H1 (cell line): Measurements from ENCODE around the gene MASP1. TPM values are rescaled to one million over a fixed set of nuclear protein-coding genes. Genes with fewer than 3 reads are reported as not detected.
A peak's percentile ranks its signal among the peaks of the same experiment; 100 is the strongest.

ENCODE experiments used
- CTCF ChIA-PET: fragments of 300-600 bp; sonication (Branson Sonifier 250); formaldehyde crosslinking; loops from one replicate; lab custom pipeline; 2021; ENCODE audit not compliant: partially characterized antibody; lab: Charles Lee
- POLR2A ChIA-PET: fragments of 300-600 bp; sonication (Branson Sonifier 250); formaldehyde crosslinking; loops from one replicate; lab custom pipeline; 2021; ENCODE audit warnings: inconsistent platforms; ENCODE audit not compliant: partially characterized antibody; lab: Charles Lee
- DNase-seq, 2 experiments: peaks; one replicate each; pipeline versions ENCODE4 v3.0.0 to v3.0.0-alpha.2; 2010 to 2022; ENCODE audit warnings: low spot score in 2 of 2, low read depth in 1 of 2, mixed read lengths in 1 of 2
- FAIRE-seq: peaks from 2 replicates; lab custom pipeline; 2011; peaks lifted over from hg19 to GRCh38; lab: Jason Lieb, UNC
- H2AFZ ChIP-seq: 2 replicates; pipeline ENCODE4 v1.8.1; 2012; ENCODE audit warnings: low read length, inconsistent platforms
- H2AK5ac ChIP-seq: 2 replicates; pipeline ENCODE4 v1.6.1; 2013; ENCODE audit warnings: low read depth, low read length
- H2BK120ac ChIP-seq: replicated peaks from 2 replicates; pipeline ENCODE3; 2013; ENCODE audit warnings: low read depth, low read length, inconsistent platforms
- H2BK12ac ChIP-seq: 2 replicates; pipeline ENCODE4 v1.6.1; 2013; ENCODE audit warnings: low read depth, low read length
- H2BK15ac ChIP-seq: 2 replicates; pipeline ENCODE4 v1.6.1; 2013; ENCODE audit warnings: low read length
- H2BK20ac ChIP-seq: 2 replicates; pipeline ENCODE4 v1.6.1; 2013; ENCODE audit warnings: low read length
- H2BK5ac ChIP-seq: 2 replicates; pipeline ENCODE4 v1.6.1; 2013; ENCODE audit warnings: low read depth, low read length
- H3K14ac ChIP-seq: 2 replicates; pipeline ENCODE4 v1.6.1; 2013; ENCODE audit warnings: inconsistent platforms; ENCODE audit not compliant: insufficient read length
- H3K18ac ChIP-seq: 2 replicates; pipeline ENCODE4 v1.6.1; 2013; ENCODE audit warnings: low read length; ENCODE audit errors: extremely low read depth
- H3K23ac ChIP-seq: 2 replicates; pipeline ENCODE4 v1.6.1; 2013; ENCODE audit warnings: inconsistent platforms; ENCODE audit not compliant: insufficient read length
- H3K23me2 ChIP-seq: 2 replicates; pipeline ENCODE4 v1.6.1; 2013; ENCODE audit warnings: low read depth, low read length
- H3K27ac ChIP-seq: 2 replicates; pipeline ENCODE4 v1.6.1; 2011; ENCODE audit warnings: low read depth, low read length, inconsistent platforms
- H3K27me3 ChIP-seq, 4 experiments: replicated peaks in 1 of 4; 1 replicate in 1 of 4; 2 replicates in 3 of 4; pipeline versions ENCODE4 v1.6.1 to v1.8.1; 2011 to 2013; ENCODE audit warnings: low read length in 3 of 4, mild to moderate bottlenecking in 3 of 4, inconsistent platforms in 2 of 4, mixed read lengths in 2 of 4, moderate library complexity in 1 of 4; ENCODE audit not compliant: control insufficient read depth in 3 of 4, insufficient read depth in 3 of 4; ENCODE audit errors: extremely low read depth in 1 of 4
- H3K36me3 ChIP-seq, 4 experiments: 2 replicates each; pipeline versions ENCODE4 v1.6.1 to v1.8.1; 2011 to 2013; ENCODE audit warnings: mild to moderate bottlenecking in 4 of 4, low read length in 3 of 4, moderate library complexity in 2 of 4, control low read depth in 1 of 4, inconsistent platforms in 1 of 4; ENCODE audit not compliant: insufficient read depth in 4 of 4, control insufficient read depth in 2 of 4
- H3K4ac ChIP-seq: replicated peaks from 2 replicates; pipeline ENCODE3; 2013; ENCODE audit warnings: low read length, low read depth, mixed read lengths, inconsistent platforms; ENCODE audit not compliant: insufficient read length
- H3K4me1 ChIP-seq, 4 experiments: replicated peaks in 1 of 4; 1 replicate in 1 of 4; 2 replicates in 3 of 4; pipeline versions ENCODE4 v1.6.1 to v1.8.1; 2011 to 2013; ENCODE audit warnings: low read length in 3 of 4, inconsistent platforms in 2 of 4, mixed read lengths in 1 of 4; ENCODE audit not compliant: insufficient read depth in 4 of 4, control insufficient read depth in 3 of 4
- H3K4me2 ChIP-seq, 2 experiments: 2 replicates each; pipeline versions ENCODE4 v1.6.1 to v1.8.1; 2011 to 2013; ENCODE audit warnings: low read depth in 2 of 2, low read length in 2 of 2, control low read depth in 1 of 2, inconsistent platforms in 1 of 2, mild to moderate bottlenecking in 1 of 2; ENCODE audit not compliant: insufficient read depth in 1 of 2
- H3K4me3 ChIP-seq, 4 experiments: fragments of 200-600, 300-600 bp in 1 of 4; sonication (generic), shearing (Covaris generic), sonication (Bioruptor Twin) in 1 of 4; 2 replicates each; pipeline versions ENCODE4 v1.5.1 to v1.8.1; 2011 to 2016; ENCODE audit warnings: low read length in 4 of 4, low read depth in 3 of 4, control low read depth in 2 of 4, inconsistent platforms in 2 of 4, mild to moderate bottlenecking in 2 of 4, mixed read lengths in 1 of 4, moderate library complexity in 1 of 4; ENCODE audit not compliant: insufficient read depth in 2 of 4; ENCODE audit errors: extremely low read depth in 1 of 4
- H3K56ac ChIP-seq: replicated peaks from 2 replicates; pipeline ENCODE3; 2013; ENCODE audit warnings: low read depth, mild to moderate bottlenecking, mixed read lengths, low read length, inconsistent platforms; ENCODE audit not compliant: insufficient read length
- H3K79me1 ChIP-seq: 2 replicates; pipeline ENCODE4 v1.6.1; 2013; ENCODE audit warnings: low read depth, low read length, control low read depth
- H3K79me2 ChIP-seq, 2 experiments: 2 replicates each; pipeline versions ENCODE4 v1.6.1 to v1.8.1; 2012 to 2013; ENCODE audit warnings: low read length in 2 of 2, mild to moderate bottlenecking in 2 of 2, inconsistent platforms in 1 of 2; ENCODE audit not compliant: insufficient read depth in 2 of 2, control insufficient read depth in 1 of 2
- H3K9ac ChIP-seq, 4 experiments: replicated peaks in 1 of 4; 1 replicate in 1 of 4; 2 replicates in 3 of 4; pipeline versions ENCODE4 v1.6.1 to v1.8.1; 2011 to 2013; ENCODE audit warnings: low read depth in 3 of 4, low read length in 3 of 4, control low read depth in 2 of 4, mild to moderate bottlenecking in 2 of 4, moderate library complexity in 2 of 4, inconsistent platforms in 1 of 4; ENCODE audit errors: extremely low read depth in 1 of 4
- H3K9me3 ChIP-seq, 2 experiments: 2 replicates each; pipeline versions ENCODE4 v1.6.1 to v1.8.1; 2012 to 2013; ENCODE audit warnings: mild to moderate bottlenecking in 2 of 2, moderate library complexity in 2 of 2, control low read depth in 1 of 2, inconsistent platforms in 1 of 2, low read depth in 1 of 2, low read length in 1 of 2, mixed read lengths in 1 of 2; ENCODE audit not compliant: insufficient read depth in 2 of 2
- H4K20me1 ChIP-seq, 2 experiments: replicated peaks in 1 of 2; 2 replicates each; pipeline versions ENCODE3 to v1.8.1; 2011 to 2013; ENCODE audit warnings: inconsistent platforms in 2 of 2, low read length in 2 of 2, mild to moderate bottlenecking in 1 of 2; ENCODE audit not compliant: insufficient read depth in 2 of 2, control insufficient read depth in 1 of 2
- H4K5ac ChIP-seq: 2 replicates; pipeline ENCODE4 v1.6.1; 2013; ENCODE audit warnings: low read length, low read depth, mixed read lengths, inconsistent platforms; ENCODE audit not compliant: insufficient read length
- H4K8ac ChIP-seq: 2 replicates; pipeline ENCODE4 v1.8.0; 2013; ENCODE audit warnings: mild to moderate bottlenecking, moderate library complexity, low read length, inconsistent platforms; ENCODE audit not compliant: insufficient read depth; ENCODE audit errors: extremely low read depth
- H4K91ac ChIP-seq: replicated peaks from 2 replicates; pipeline ENCODE3; 2013; ENCODE audit warnings: low read length, mixed read lengths, inconsistent platforms; ENCODE audit not compliant: insufficient read length
- CTCF ChIP-seq, 3 experiments: IDR thresholded peaks; 1 replicate in 2 of 3; 2 replicates in 1 of 3; pipeline versions ENCODE4 v1.5.1 to v1.6.1; 2011; ENCODE audit warnings: low read length in 3 of 3, mild to moderate bottlenecking in 3 of 3, inconsistent platforms in 2 of 3, low read depth in 1 of 3, moderate library complexity in 1 of 3; ENCODE audit not compliant: insufficient read depth in 1 of 3; ENCODE audit errors: control extremely low read depth in 1 of 3
- FOSL1 ChIP-seq: IDR thresholded peaks from 2 replicates; pipeline ENCODE4 v1.6.1; 2011; ENCODE audit warnings: mild to moderate bottlenecking, low read depth, low read length, moderate library complexity; ENCODE audit not compliant: insufficient read depth
- GTF2F1 ChIP-seq: IDR thresholded peaks from 2 replicates; pipeline ENCODE4 v1.6.1; 2012; ENCODE audit warnings: low read depth, low read length, improper control_type of control experiment, borderline replicate concordance
- HDAC6 ChIP-seq: IDR thresholded peaks from one replicate; pipeline ENCODE4 v1.7.1; 2012; ENCODE audit warnings: low read depth, mild to moderate bottlenecking, inconsistent platforms, low read length, moderate library complexity
- MAFK ChIP-seq: IDR thresholded peaks from 2 replicates; pipeline ENCODE4 v1.6.1; 2012; ENCODE audit warnings: low read depth, mild to moderate bottlenecking, improper control_type of control experiment, low read length
- NRF1 ChIP-seq: IDR thresholded peaks from 2 replicates; pipeline ENCODE4 v1.6.1; 2011; ENCODE audit warnings: mild to moderate bottlenecking, low read depth, low read length, improper control_type of control experiment
- POLR2AphosphoS5 ChIP-seq: IDR thresholded peaks from 2 replicates; pipeline ENCODE4 v1.6.1; 2011; ENCODE audit warnings: low read depth, low read length
- RAD21 ChIP-seq, 2 experiments: IDR thresholded peaks in 1 of 2; conservative IDR thresholded peaks in 1 of 2; 2 replicates each; pipeline ENCODE4 v1.6.1; 2011; ENCODE audit warnings: low read depth in 2 of 2, low read length in 2 of 2, improper control_type of control experiment in 1 of 2, inconsistent platforms in 1 of 2, mild to moderate bottlenecking in 1 of 2, moderate library complexity in 1 of 2
- SIRT6 ChIP-seq: IDR thresholded peaks from one replicate; pipeline ENCODE4 v1.7.1; 2012; ENCODE audit warnings: low read length, inconsistent platforms
- WGBS, 2 experiments: shearing (Covaris generic) in 1 of 2; methylation state at CpG; one replicate each; pipeline versions ENCODE4 v1.1.6 to v1.1.7; 2013 to 2015; ENCODE audit warnings: low lambda C conversion rate in 2 of 2, mixed read lengths in 2 of 2, inconsistent platforms in 1 of 2, low coverage in 1 of 2, missing lambda C conversion rate in 1 of 2; ENCODE audit not compliant: insufficient replicate concordance in 2 of 2, insufficient coverage in 1 of 2, insufficient read length in 1 of 2; ENCODE audit errors: extremely low coverage in 1 of 2, missing lambda C conversion rate in 1 of 2; 5-methylcytosine and 5-hydroxymethylcytosine counted together
- polyA plus RNA-seq, 7 experiments: library from polyadenylated mRNA; depleted of rRNA in 3 of 7; stranded (reverse) in 5 of 7; unstranded in 2 of 7; fragments of >200 nt in 5 of 7; fragments of 200-250 nt in 2 of 7; gene quantifications; 1 replicate in 5 of 7; 2 replicates in 1 of 7; 4 replicates in 1 of 7; pipeline versions ENCODE4 v1.2.1 to v1.2.3, GENCODE V29; 2011 to 2013; ENCODE audit warnings: missing spikeins in 2 of 7, mixed read lengths in 2 of 7
- total RNA-seq: library from RNA; stranded (reverse); fragmentation: NEBNext Ultra II Directional; extraction: Animal tissue kit (Norgen Biotek cat#: 25700); gene quantifications from 2 replicates; pipeline ENCODE4 v1.2.1, GENCODE V29; 2021

The MASP1 gene
- total and polyA plus RNA-seq, 2 of the 8 experiments (the other 6 are each of a cell fraction or from before 2014, with no cell fraction given): 2.7 to 3.5 TPM

GRCh38 chr3:187319699-187320302 lies 28.3 kb upstream of the MASP1 start:
- H3K79me2 ChIP-seq: no peaks in the 10 kb centered on the region
- no peaks in the 10 kb centered on the region for H4K20me1 ChIP-seq
- DNase-seq (peak; percentile 72 to 94), FAIRE-seq (peak; percentile 93)
- H3K4me3 ChIP-seq: no peak overlapping the region
- CTCF ChIA-PET: interaction anchor here (0.6 to 24.1 kb wide), 121 partner anchors 12 to 1595 kb away, joined by 3 to 947 read pairs (median 7); partner anchors contain the start of genes MASP1, RTP2 and SST
- no peak overlapping the region for H3K4me2 ChIP-seq
- H2BK5ac ChIP-seq: 0 out of 2 replicates have a peak overlapping the region, but pooled peaks have one; percentile 55
- H3K27ac ChIP-seq: no peak overlapping the region
- no peak overlapping the region for H3K9ac ChIP-seq
- H3K79me1 ChIP-seq: no peaks in the 10 kb centered on the region
- peak overlapping the region; percentile 66; the same call in 1 of the 2 replicates for H3K18ac ChIP-seq
- H4K8ac ChIP-seq: no peak overlapping the region
- WGBS, 2 experiments: 37% methylated on average over 7 of the region's 7 CpGs; no CpG with 5 or more reads in 1 of the 2 experiments
- H2BK15ac ChIP-seq: no peak overlapping the region
- no peak overlapping the region for H4K91ac ChIP-seq
- H3K4me1 ChIP-seq: peaks cover 0 to 4% (median 2%) of the 10 kb centered on the region in 4 experiments; a peak in 4 of 7 replicates
- no peak overlapping the region for H3K4ac ChIP-seq
- no peaks in the 10 kb centered on the region; a peak in 1 of 7 replicates for H3K27me3 ChIP-seq
- H2AK5ac ChIP-seq: 0 out of 2 replicates have a peak overlapping the region, but pooled peaks have one; percentile 18
- peak overlapping the region; percentile 95; the same call in 1 of the 2 replicates for H2BK20ac ChIP-seq
- no peak overlapping the region for H3K14ac ChIP-seq
- no peaks in the 10 kb centered on the region for H3K23me2 ChIP-seq
- H3K9me3 ChIP-seq: no peaks in the 10 kb centered on the region
- POLR2A ChIA-PET: interaction anchor here (1.7 to 2.4 kb wide), 3 partner anchors 359 to 389 kb away, joined by 4 to 19 read pairs (median 5); no protein-coding TSS in a partner anchor
- no peak overlapping the region for H4K5ac ChIP-seq
- no peak overlapping the region for H2BK120ac ChIP-seq
- H3K23ac ChIP-seq: no peak overlapping the region
- no peak overlapping the region for H3K56ac ChIP-seq
- H2AFZ ChIP-seq: no peak overlapping the region
- no peaks in the 10 kb centered on the region for H3K36me3 ChIP-seq
- H2BK12ac ChIP-seq: peak overlapping the region; percentile 56; the same call in 1 of the 2 replicates
- no peak for TF ChIP-seq MAFK
- no peak for TF ChIP-seq FOSL1
- no peak for TF ChIP-seq SIRT6
- no peak for TF ChIP-seq NRF1
- TF ChIP-seq POLR2AphosphoS5: no peak
- no peak for TF ChIP-seq HDAC6
- TF ChIP-seq RAD21 (IDR thresholded peaks at IDR 0.05 in 1 of 2, conservative IDR thresholded peaks at IDR 0.05 in 1 of 2; ENCODE audit: low read depth in 2 of 2, low read length in 2 of 2): peak; percentile 99 to 100
- TF ChIP-seq GTF2F1: no peak
- TF ChIP-seq CTCF (IDR thresholded peaks at IDR 0.05; ENCODE audit: control extremely low read depth in 1 of 3, insufficient read depth in 1 of 3, low read depth in 1 of 3, low read length in 3 of 3): peak; percentile 76 to 97 (median 95)
